Liver (tissue), 9 donors: Measurements from ENCODE around the gene VPS26B. TPM values are rescaled to one million over a fixed set of nuclear protein-coding genes. Genes with fewer than 3 reads are reported as not detected.

Experiments used
- DNase-seq: peaks from one replicate; pipeline ENCODE4 v3.0.0-alpha.2; 2017; ENCODE audit warnings: low spot score
- H3K27ac ChIP-seq, 2 donors: one replicate each; pipeline ENCODE4 v1.7.0; 2013; ENCODE audit warnings: inconsistent platforms in 2 of 2, low read length in 2 of 2, control low read depth in 1 of 2, low read depth in 1 of 2, mild to moderate bottlenecking in 1 of 2
- H3K27me3 ChIP-seq, 4 donors: one replicate each; pipeline versions ENCODE4 v1.6.1 to v1.7.0; 2013; ENCODE audit warnings: low read length in 3 of 4, inconsistent platforms in 1 of 4, mild to moderate bottlenecking in 1 of 4, moderate library complexity in 1 of 4; ENCODE audit not compliant: control insufficient read depth in 4 of 4, insufficient read depth in 4 of 4
- H3K36me3 ChIP-seq, 4 donors: one replicate each; pipeline versions ENCODE4 v1.6.1 to v1.7.0; 2013; ENCODE audit warnings: low read length in 3 of 4, mild to moderate bottlenecking in 3 of 4, low read depth in 1 of 4, moderate library complexity in 1 of 4; ENCODE audit not compliant: control insufficient read depth in 4 of 4, insufficient read depth in 3 of 4
- H3K4me1 ChIP-seq, 4 donors: one replicate each; pipeline versions ENCODE4 v1.6.1 to v1.7.0; 2013; ENCODE audit warnings: low read length in 3 of 4, mild to moderate bottlenecking in 3 of 4, moderate library complexity in 1 of 4; ENCODE audit not compliant: control insufficient read depth in 4 of 4, insufficient read depth in 4 of 4
- H3K4me3 ChIP-seq, 3 donors: one replicate each; pipeline versions ENCODE4 v1.6.1 to v1.7.0; 2013; ENCODE audit warnings: low read length in 3 of 3, control low read depth in 1 of 3, low read depth in 1 of 3, mild to moderate bottlenecking in 1 of 3
- H3K9ac ChIP-seq, 2 donors: one replicate each; pipeline ENCODE4 v1.7.0; 2013; ENCODE audit warnings: low read length in 2 of 2, mild to moderate bottlenecking in 2 of 2, moderate library complexity in 2 of 2, control low read depth in 1 of 2, low read depth in 1 of 2
- H3K9me3 ChIP-seq, 4 donors: one replicate each; pipeline versions ENCODE4 v1.6.1 to v1.7.0; 2013; ENCODE audit warnings: low read length in 3 of 4; ENCODE audit not compliant: control insufficient read depth in 4 of 4
- EGR1 ChIP-seq, 2 donors: IDR thresholded peaks; 2 replicates each; pipeline ENCODE4 v1.6.1; 2016 to 2018; ENCODE audit warnings: antibody characterized with exemption in 2 of 2, low read depth in 2 of 2
- FOXA1 ChIP-seq: IDR thresholded peaks from 2 replicates; pipeline ENCODE4 v1.6.1; 2016; ENCODE audit warnings: antibody characterized with exemption
- FOXA2 ChIP-seq: IDR thresholded peaks from 2 replicates; pipeline ENCODE4 v1.6.1; 2016; ENCODE audit warnings: antibody characterized with exemption
- GABPA ChIP-seq, 2 donors: IDR thresholded peaks in 1 of 2; conservative IDR thresholded peaks in 1 of 2; 2 replicates each; pipeline ENCODE4 v1.6.1; 2016; ENCODE audit warnings: antibody characterized with exemption in 2 of 2, mild to moderate bottlenecking in 1 of 2, moderate library complexity in 1 of 2
- HNF4A ChIP-seq, 2 donors: conservative IDR thresholded peaks; 2 replicates each; pipeline ENCODE4 v1.6.1; 2016; ENCODE audit warnings: antibody characterized with exemption in 2 of 2, mild to moderate bottlenecking in 2 of 2
- HNF4G ChIP-seq: IDR thresholded peaks from 2 replicates; pipeline ENCODE4 v1.6.1; 2016; ENCODE audit warnings: antibody characterized with exemption
- JUND ChIP-seq, 2 donors: IDR thresholded peaks; 2 replicates each; pipeline ENCODE4 v1.6.1; 2016; ENCODE audit warnings: antibody characterized with exemption in 2 of 2
- NR2F2 ChIP-seq: IDR thresholded peaks from 2 replicates; pipeline ENCODE4 v1.6.1; 2016; ENCODE audit warnings: antibody characterized with exemption
- RAD21 ChIP-seq, 2 donors: IDR thresholded peaks; 2 replicates each; pipeline ENCODE4 v1.6.1; 2016; ENCODE audit warnings: antibody characterized with exemption in 2 of 2, mild to moderate bottlenecking in 2 of 2
- RXRA ChIP-seq, 2 donors: IDR thresholded peaks; 2 replicates each; pipeline ENCODE4 v1.6.1; 2017 to 2018; ENCODE audit warnings: antibody characterized with exemption in 2 of 2, mild to moderate bottlenecking in 1 of 2
- SP1 ChIP-seq: IDR thresholded peaks from 2 replicates; pipeline ENCODE4 v1.6.1; 2018; ENCODE audit warnings: antibody characterized with exemption, mild to moderate bottlenecking
- TAF1 ChIP-seq: conservative IDR thresholded peaks from 2 replicates; pipeline ENCODE4 v1.6.1; 2016; ENCODE audit warnings: antibody characterized with exemption, mild to moderate bottlenecking
- YY1 ChIP-seq: IDR thresholded peaks from 2 replicates; pipeline ENCODE4 v1.6.1; 2016; ENCODE audit warnings: antibody characterized with exemption, mild to moderate bottlenecking
- WGBS: extraction: QIAGEN DNeasy Blood & Tissue Kit; methylation state at CpG from one replicate; pipeline ENCODE4 v1.1.7; 2013; 5-methylcytosine and 5-hydroxymethylcytosine counted together
- polyA plus RNA-seq, 2 donors: library from polyadenylated mRNA; stranded (reverse) in 1 of 2; unstranded in 1 of 2; fragments of 200-250 nt in 1 of 2; fragments of >200 nt in 1 of 2; fragmentation: Nextera tagmentation in 1 of 2; extraction: Ambion mirVana in 1 of 2; gene quantifications; one replicate each; pipeline versions ENCODE4 v1.2.1 to v1.2.3, GENCODE V29; 2013 to 2015
- total RNA-seq, 2 donors: library from RNA; depleted of rRNA; stranded (reverse); fragments of >200 nt; gene quantifications; one replicate each; pipeline ENCODE4 v1.2.3, GENCODE V29; 2014
- TF ChIP-seq, protein P1 (sequence below): IDR thresholded peaks from 2 replicates; pipeline ENCODE4 v1.6.1; 2016; ENCODE audit warnings: antibody characterized with exemption
- TF ChIP-seq, protein P2 (sequence below): IDR thresholded peaks from 2 replicates; pipeline ENCODE4 v1.6.1; 2016; ENCODE audit warnings: antibody characterized with exemption
- TF ChIP-seq, protein P3 (sequence below): fragments of 150-350 bp; IDR thresholded peaks from 2 replicates; pipeline ENCODE4 v1.5.1; 2017; ENCODE audit warnings: improper control_type of control experiment, low read depth, low read length; ENCODE audit not compliant: missing input control
- TF ChIP-seq, protein P4 (sequence below): IDR thresholded peaks from 2 replicates; pipeline ENCODE4 v1.6.1; 2016; ENCODE audit warnings: antibody characterized with exemption, mild to moderate bottlenecking
- TF ChIP-seq, protein P5 (sequence below): IDR thresholded peaks from 2 replicates; pipeline ENCODE4 v1.6.1; 2016; ENCODE audit warnings: antibody characterized with exemption
- donor health status: healthy.
- donor health status: healthy.
- donor health status: healthy.
- donor health status: healthy.
- donor health status: healthy.

The VPS26B gene
- total and polyA plus RNA-seq, 4 donors, result 12.6 to 35.0 (median 20.2) TPM

DNA sequence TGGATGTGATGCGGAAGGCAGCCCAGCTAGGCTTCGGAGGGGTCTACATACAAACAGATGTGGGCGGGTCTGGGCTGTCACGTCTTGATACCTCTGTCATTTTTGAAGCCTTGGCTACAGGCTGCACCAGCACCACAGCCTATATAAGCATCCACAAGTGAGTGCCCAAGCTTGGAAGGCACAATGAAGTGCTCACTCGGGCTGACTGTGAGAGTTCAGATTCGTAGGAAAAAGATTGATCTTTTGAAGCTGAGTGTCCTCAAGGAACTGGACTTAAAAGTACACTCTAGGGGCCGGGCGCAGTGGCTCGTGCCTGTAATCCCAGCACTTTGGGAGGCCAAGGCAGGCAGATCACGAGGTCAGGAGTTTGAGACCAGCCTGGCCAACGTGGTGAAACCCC, 32.6 kb downstream of the VPS26B start:
- 96% methylated on average over 11 of the region's 11 CpGs for WGBS
- peaks cover 4 to 31% (median 18%) of the 10 kb centered on the region in 4 donors for H3K36me3 ChIP-seq
- TF ChIP-seq HNF4G (no peak), EGR1 (IDR thresholded peaks at IDR 0.05; ENCODE audit: low read depth in 2 of 2) (no peak), NR2F2 (no peak), JUND (IDR thresholded peaks at IDR 0.05) (no peak), RAD21 (IDR thresholded peaks at IDR 0.05) (no peak), YY1 (no peak), SP1 (no peak), HNF4A (conservative IDR thresholded peaks at IDR 0.05) (no peak), FOXA1 (no peak), GABPA (IDR thresholded peaks at IDR 0.05 in 1 of 2, conservative IDR thresholded peaks at IDR 0.05 in 1 of 2) (no peak), RXRA (IDR thresholded peaks at IDR 0.05) (no peak)
- TF ChIP-seq, protein P1, sequence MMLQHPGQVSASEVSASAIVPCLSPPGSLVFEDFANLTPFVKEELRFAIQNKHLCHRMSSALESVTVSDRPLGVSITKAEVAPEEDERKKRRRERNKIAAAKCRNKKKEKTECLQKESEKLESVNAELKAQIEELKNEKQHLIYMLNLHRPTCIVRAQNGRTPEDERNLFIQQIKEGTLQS, result no peak
- TF ChIP-seq, protein P2, sequence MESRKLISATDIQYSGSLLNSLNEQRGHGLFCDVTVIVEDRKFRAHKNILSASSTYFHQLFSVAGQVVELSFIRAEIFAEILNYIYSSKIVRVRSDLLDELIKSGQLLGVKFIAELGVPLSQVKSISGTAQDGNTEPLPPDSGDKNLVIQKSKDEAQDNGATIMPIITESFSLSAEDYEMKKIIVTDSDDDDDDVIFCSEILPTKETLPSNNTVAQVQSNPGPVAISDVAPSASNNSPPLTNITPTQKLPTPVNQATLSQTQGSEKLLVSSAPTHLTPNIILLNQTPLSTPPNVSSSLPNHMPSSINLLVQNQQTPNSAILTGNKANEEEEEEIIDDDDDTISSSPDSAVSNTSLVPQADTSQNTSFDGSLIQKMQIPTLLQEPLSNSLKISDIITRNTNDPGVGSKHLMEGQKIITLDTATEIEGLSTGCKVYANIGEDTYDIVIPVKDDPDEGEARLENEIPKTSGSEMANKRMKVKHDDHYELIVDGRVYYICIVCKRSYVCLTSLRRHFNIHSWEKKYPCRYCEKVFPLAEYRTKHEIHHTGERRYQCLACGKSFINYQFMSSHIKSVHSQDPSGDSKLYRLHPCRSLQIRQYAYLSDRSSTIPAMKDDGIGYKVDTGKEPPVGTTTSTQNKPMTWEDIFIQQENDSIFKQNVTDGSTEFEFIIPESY, result no peak
- TF ChIP-seq, protein P3, sequence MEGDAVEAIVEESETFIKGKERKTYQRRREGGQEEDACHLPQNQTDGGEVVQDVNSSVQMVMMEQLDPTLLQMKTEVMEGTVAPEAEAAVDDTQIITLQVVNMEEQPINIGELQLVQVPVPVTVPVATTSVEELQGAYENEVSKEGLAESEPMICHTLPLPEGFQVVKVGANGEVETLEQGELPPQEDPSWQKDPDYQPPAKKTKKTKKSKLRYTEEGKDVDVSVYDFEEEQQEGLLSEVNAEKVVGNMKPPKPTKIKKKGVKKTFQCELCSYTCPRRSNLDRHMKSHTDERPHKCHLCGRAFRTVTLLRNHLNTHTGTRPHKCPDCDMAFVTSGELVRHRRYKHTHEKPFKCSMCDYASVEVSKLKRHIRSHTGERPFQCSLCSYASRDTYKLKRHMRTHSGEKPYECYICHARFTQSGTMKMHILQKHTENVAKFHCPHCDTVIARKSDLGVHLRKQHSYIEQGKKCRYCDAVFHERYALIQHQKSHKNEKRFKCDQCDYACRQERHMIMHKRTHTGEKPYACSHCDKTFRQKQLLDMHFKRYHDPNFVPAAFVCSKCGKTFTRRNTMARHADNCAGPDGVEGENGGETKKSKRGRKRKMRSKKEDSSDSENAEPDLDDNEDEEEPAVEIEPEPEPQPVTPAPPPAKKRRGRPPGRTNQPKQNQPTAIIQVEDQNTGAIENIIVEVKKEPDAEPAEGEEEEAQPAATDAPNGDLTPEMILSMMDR, result no peak

DNA sequence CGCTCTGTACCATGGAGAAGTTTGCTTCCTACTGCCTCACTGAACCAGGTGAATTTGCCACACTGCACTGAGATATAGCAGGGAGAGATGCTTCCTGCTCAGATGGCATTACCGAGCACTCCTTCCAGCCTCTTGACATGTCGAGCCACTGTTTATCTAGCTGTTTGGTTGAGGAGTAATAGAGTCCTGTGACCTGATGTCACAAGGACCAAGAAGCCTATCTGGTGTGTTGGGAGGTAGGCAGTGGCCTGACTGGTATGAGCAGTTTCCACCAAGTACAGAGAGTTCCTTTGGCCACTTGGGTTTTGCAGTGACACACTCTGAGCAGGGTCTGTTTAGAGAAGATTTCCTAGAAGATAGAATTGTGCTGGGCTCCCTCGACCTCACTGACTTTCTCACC, 34.1 kb downstream of the VPS26B start:
- peaks cover 4 to 43% (median 28%) of the 10 kb centered on the region in 4 donors for H3K36me3 ChIP-seq
- H3K4me1 ChIP-seq, result peaks cover 0 to 6% (median 3%) of the 10 kb centered on the region in 4 donors
- no peaks in the 10 kb centered on the region for H3K9me3 ChIP-seq
- H3K27me3 ChIP-seq, result no peaks in the 10 kb centered on the region
- 93% methylated on average over 4 of the region's 4 CpGs for WGBS
- TF ChIP-seq HNF4A (conservative IDR thresholded peaks at IDR 0.05) (no peak), YY1 (no peak), FOXA1 (no peak), EGR1 (IDR thresholded peaks at IDR 0.05; ENCODE audit: low read depth in 2 of 2) (no peak), TAF1 (no peak), GABPA (IDR thresholded peaks at IDR 0.05 in 1 of 2, conservative IDR thresholded peaks at IDR 0.05 in 1 of 2) (no peak), SP1 (no peak), RXRA (IDR thresholded peaks at IDR 0.05) (no peak), RAD21 (IDR thresholded peaks at IDR 0.05) (no peak), JUND (IDR thresholded peaks at IDR 0.05) (no peak), NR2F2 (no peak), FOXA2 (no peak)
- TF ChIP-seq, protein P3, result no peak
- TF ChIP-seq, protein P1, result no peak
- TF ChIP-seq, protein P4, sequence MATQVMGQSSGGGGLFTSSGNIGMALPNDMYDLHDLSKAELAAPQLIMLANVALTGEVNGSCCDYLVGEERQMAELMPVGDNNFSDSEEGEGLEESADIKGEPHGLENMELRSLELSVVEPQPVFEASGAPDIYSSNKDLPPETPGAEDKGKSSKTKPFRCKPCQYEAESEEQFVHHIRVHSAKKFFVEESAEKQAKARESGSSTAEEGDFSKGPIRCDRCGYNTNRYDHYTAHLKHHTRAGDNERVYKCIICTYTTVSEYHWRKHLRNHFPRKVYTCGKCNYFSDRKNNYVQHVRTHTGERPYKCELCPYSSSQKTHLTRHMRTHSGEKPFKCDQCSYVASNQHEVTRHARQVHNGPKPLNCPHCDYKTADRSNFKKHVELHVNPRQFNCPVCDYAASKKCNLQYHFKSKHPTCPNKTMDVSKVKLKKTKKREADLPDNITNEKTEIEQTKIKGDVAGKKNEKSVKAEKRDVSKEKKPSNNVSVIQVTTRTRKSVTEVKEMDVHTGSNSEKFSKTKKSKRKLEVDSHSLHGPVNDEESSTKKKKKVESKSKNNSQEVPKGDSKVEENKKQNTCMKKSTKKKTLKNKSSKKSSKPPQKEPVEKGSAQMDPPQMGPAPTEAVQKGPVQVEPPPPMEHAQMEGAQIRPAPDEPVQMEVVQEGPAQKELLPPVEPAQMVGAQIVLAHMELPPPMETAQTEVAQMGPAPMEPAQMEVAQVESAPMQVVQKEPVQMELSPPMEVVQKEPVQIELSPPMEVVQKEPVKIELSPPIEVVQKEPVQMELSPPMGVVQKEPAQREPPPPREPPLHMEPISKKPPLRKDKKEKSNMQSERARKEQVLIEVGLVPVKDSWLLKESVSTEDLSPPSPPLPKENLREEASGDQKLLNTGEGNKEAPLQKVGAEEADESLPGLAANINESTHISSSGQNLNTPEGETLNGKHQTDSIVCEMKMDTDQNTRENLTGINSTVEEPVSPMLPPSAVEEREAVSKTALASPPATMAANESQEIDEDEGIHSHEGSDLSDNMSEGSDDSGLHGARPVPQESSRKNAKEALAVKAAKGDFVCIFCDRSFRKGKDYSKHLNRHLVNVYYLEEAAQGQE, result no peak
- TF ChIP-seq, protein P5, sequence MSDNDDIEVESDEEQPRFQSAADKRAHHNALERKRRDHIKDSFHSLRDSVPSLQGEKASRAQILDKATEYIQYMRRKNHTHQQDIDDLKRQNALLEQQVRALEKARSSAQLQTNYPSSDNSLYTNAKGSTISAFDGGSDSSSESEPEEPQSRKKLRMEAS, result no peak
- TF ChIP-seq, protein P2, result no peak
- no peak for DNase-seq
- H3K9ac ChIP-seq, result no peak overlapping the region
- H3K4me3 ChIP-seq, result no peak overlapping the region
- no peak overlapping the region for H3K27ac ChIP-seq

More for the DNA sequence above, 32.6 kb downstream of the VPS26B start:
- no peak for DNase-seq
- H3K27ac ChIP-seq, result no peak overlapping the region
- no peaks in the 10 kb centered on the region for H3K27me3 ChIP-seq
- H3K9me3 ChIP-seq, result no peaks in the 10 kb centered on the region
- no peak overlapping the region for H3K4me3 ChIP-seq
- peaks cover 4 to 12% (median 9%) of the 10 kb centered on the region in 4 donors for H3K4me1 ChIP-seq
- H3K9ac ChIP-seq, result no peak overlapping the region
